Hepatocyte (in vitro differentiated cells): ENCODE data around the gene GLDC.

Source experiments
- EZH2 ChIP-seq: fragments of 200-600 bp; sonication (generic); IDR thresholded peaks from 2 replicates; pipeline ENCODE4 v1.6.1; 2016; ENCODE audit warnings: antibody characterized with exemption, mild to moderate bottlenecking, borderline replicate concordance
- EZH2phosphoT487 ChIP-seq: fragments of 200-600 bp; sonication (generic); IDR thresholded peaks from one replicate; pipeline ENCODE4 v1.6.1; 2018; ENCODE audit warnings: antibody characterized with exemption, mild to moderate bottlenecking, low read depth, moderate library complexity; ENCODE audit not compliant: unreplicated experiment, severe bottlenecking
- TF ChIP-seq, protein P1 (sequence below): fragments of 200-600 bp; sonication (generic); IDR thresholded peaks from 2 replicates; pipeline ENCODE4 v1.5.1; 2016; ENCODE audit warnings: antibody characterized with exemption, mild to moderate bottlenecking; ENCODE audit not compliant: poor library complexity

DNA sequence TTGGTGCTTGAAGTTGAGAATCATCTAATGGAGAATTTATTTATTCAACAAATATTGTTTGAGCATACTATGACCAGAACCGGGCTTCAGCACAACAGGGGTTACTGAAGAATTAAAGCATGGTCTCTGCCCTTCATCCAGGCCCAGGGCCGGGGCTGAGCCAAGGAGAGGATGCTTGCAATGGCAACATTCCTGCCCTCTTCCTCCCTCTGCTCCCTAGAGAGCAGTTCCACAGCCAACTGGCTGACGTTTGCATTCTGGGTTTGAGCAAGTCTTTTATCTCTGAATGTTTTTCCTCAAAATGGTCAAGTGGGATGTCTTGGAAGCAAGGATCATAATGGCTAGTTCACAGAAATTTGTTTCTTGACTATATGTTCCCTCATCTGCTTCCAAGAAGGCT is 80.7 kb downstream of the GLDC start:
- TF ChIP-seq, protein P1, sequence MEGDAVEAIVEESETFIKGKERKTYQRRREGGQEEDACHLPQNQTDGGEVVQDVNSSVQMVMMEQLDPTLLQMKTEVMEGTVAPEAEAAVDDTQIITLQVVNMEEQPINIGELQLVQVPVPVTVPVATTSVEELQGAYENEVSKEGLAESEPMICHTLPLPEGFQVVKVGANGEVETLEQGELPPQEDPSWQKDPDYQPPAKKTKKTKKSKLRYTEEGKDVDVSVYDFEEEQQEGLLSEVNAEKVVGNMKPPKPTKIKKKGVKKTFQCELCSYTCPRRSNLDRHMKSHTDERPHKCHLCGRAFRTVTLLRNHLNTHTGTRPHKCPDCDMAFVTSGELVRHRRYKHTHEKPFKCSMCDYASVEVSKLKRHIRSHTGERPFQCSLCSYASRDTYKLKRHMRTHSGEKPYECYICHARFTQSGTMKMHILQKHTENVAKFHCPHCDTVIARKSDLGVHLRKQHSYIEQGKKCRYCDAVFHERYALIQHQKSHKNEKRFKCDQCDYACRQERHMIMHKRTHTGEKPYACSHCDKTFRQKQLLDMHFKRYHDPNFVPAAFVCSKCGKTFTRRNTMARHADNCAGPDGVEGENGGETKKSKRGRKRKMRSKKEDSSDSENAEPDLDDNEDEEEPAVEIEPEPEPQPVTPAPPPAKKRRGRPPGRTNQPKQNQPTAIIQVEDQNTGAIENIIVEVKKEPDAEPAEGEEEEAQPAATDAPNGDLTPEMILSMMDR, result no peak
- TF ChIP-seq EZH2, result no peak
- no peak for TF ChIP-seq EZH2phosphoT487
